GDM1 (cell line): ENCODE results near the gene SLFN11.
"Not testable (repeated sequence)": the region's sequence is repeated elsewhere in the genome, so short reads cannot be mapped to it uniquely, and the experiment has no call there.

Experiments
- DNase-seq: peaks from one replicate; lab custom pipeline; 2025; lab: John Stamatoyannopoulos, UW

SLFN11 gene

GRCh38 chr17:35373534-35373983 lies at the start of gene SLFN11:
TSS of gene SLFN11 (minus strand) at chr17:35373621. CDS start at chr17:35363807, 9,814 bp downstream.
- DNase-seq = peak; percentile 81

GRCh38 chr17:35421069-35421468 lies 47.6 kb upstream of the SLFN11 start:
- not testable (repeated sequence) for DNase-seq

GRCh38 chr17:35416659-35417058 lies 43.2 kb upstream of the SLFN11 start:
- no peak for DNase-seq

- not testable (repeated sequence) for DNase-seq
Observed at GRCh38 chr17:35414707-35415106, 41.3 kb upstream of the SLFN11 start.

GRCh38 chr17:35414247-35414646 lies 40.8 kb upstream of the SLFN11 start:
- no peak for DNase-seq

- DNase-seq = no peak
Observed at GRCh38 chr17:35407531-35407930, 34.1 kb upstream of the SLFN11 start.

GRCh38 chr17:35406568-35406967 lies 33.1 kb upstream of the SLFN11 start:
- no peak for DNase-seq

- no peak for DNase-seq
Observed at GRCh38 chr17:35404360-35404759, 30.9 kb upstream of the SLFN11 start.

- not testable (repeated sequence) for DNase-seq
Observed at GRCh38 chr17:35393783-35394182, 20.4 kb upstream of the SLFN11 start.

- no peak for DNase-seq
Observed at GRCh38 chr17:35390663-35391062, 17.2 kb upstream of the SLFN11 start.

GRCh38 chr17:35390156-35390555 lies 16.7 kb upstream of the SLFN11 start:
- no peak for DNase-seq

GRCh38 chr17:35387496-35387895 lies 14.1 kb upstream of the SLFN11 start:
- no peak for DNase-seq

GRCh38 chr17:35377706-35378105 lies 4.3 kb upstream of the SLFN11 start:
- DNase-seq = no peak

- no peak for DNase-seq
Observed at GRCh38 chr17:35377068-35377467, 3.6 kb upstream of the SLFN11 start.

- DNase-seq = no peak
Observed at GRCh38 chr17:35376245-35376644, 2.8 kb upstream of the SLFN11 start.

- no peak for DNase-seq
Observed at GRCh38 chr17:35374766-35375344, 1.4 kb upstream of the SLFN11 start.

GRCh38 chr17:35373984-35374765 lies 754 bp upstream of the SLFN11 start:
- DNase-seq = no peak

GRCh38 chr17:35372846-35373533 lies 431 bp downstream of the SLFN11 start:
- no peak for DNase-seq

GRCh38 chr17:35371934-35372333 lies 1.5 kb downstream of the SLFN11 start:
- DNase-seq = no peak

GRCh38 chr17:35368081-35368830 lies 5.2 kb downstream of the SLFN11 start:
- DNase-seq = peak; percentile 77

- no peak for DNase-seq
Observed at GRCh38 chr17:35361027-35361426, 12.4 kb downstream of the SLFN11 start.

GRCh38 chr17:35359398-35359797 lies 14.0 kb downstream of the SLFN11 start:
- no peak for DNase-seq
